Stimulated activated CD4-positive, alpha-beta T cell treated with anti-CD3 and anti-CD28 coated beads, TNF-alpha, amount 100 ng/mL, for 1 hour (primary cell): ENCODE measurements around the gene GVQW3.
A peak's percentile ranks its signal among the peaks of the same experiment; 100 is the strongest.

Experiments used
- DNase-seq, 3 donors: peaks; one replicate each; pipeline ENCODE4 v3.0.0-alpha.2; 2020; ENCODE audit warnings: low read depth in 3 of 3, low spot score in 1 of 3

The GVQW3 gene

DNA sequence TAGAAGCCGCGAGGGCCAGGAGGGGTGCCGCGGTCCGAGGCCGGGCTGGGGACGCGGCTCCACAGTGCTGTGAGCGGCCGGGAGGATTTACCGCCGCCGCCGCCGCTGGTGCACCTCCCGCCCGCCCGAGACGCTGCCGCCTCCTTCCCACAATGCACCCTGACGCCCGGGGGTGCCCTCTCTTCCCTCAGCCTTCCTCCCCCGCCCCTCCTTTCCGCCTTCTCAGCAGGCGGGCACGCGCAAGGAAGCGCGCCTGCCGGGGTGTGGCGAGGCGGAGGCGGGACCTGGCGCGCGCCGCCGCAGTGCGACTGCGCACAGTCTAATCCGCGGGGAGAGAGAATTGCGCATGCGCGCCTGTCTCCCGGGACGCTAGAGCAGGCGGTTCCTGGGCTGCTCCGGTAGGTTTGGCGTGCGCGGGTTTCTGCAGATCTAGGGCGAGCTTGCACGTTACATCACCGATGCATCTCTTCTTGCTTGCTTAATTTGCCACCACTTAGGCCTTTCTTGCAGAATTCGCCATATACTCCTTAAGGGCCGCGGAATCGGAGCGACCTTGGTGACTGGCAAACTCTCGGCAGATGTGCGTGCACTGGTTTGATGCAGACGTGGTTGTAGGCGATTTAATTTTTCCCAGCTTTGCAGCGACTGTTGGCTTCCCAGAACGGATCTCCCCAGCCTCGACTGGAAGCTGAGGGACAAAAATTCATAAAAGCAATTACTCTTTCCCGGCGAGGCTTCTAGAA is at the start of gene GVQW3, which contains the start of gene THAP12:
GVQW3 (plus strand) TSS at position 347 of the 743 bp plus-strand sequence. CDS start 506 bp downstream, outside the sequence.
THAP12 (minus strand) TSS at position 156 of the 743 bp plus-strand sequence. CDS start 296 bp downstream, outside the sequence.
- peak; percentile 92 to 97 (median 95) for DNase-seq

DNA sequence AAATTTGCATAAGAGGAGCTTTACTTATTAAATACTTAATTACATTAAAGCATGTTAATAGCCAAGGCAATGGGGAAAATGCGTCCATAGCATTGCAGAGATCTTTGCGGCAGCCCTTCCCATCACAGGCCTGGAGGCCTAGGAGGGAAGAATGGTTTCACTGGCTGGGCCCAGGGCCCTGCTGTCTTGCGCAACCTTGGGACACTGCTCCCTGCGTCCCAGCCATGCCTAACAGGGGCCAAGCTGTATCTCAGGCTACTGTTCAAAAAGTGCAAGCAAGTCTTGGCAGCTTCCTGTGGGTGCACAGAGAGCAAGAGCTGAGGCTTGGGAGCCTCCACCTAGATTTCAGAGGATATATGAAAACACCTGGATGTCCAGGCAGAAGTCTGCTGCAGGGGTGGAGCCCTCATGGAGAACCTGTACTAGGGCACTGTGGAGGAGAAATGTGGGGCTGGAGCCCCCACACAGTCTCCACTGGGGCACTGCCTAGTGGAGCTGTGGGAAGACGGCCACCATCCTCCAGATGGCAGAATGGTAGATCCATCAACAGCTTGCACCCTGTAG is 46.2 kb upstream of the GVQW3 start:
- DNase-seq, result no peak

DNA sequence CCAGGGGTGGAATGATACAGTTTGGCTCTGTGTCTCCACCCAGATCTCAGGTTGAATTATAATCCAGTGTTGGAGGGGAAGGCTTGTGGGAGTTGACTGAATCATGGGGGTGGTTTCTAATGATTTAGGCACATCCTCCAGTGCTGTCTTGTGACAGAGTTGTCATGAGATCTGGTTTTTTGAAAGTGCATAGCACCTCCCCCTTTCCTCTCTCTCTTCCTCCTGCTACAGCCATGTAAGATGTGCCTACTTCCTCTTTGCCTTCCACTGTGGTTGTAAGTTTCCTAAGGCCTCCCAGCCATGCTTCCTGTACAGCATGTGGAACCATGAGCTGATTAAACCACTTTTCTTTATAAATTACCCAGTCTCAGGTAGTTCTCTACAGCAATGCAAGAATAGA is 45.3 kb upstream of the GVQW3 start:
- DNase-seq, result no peak

DNA sequence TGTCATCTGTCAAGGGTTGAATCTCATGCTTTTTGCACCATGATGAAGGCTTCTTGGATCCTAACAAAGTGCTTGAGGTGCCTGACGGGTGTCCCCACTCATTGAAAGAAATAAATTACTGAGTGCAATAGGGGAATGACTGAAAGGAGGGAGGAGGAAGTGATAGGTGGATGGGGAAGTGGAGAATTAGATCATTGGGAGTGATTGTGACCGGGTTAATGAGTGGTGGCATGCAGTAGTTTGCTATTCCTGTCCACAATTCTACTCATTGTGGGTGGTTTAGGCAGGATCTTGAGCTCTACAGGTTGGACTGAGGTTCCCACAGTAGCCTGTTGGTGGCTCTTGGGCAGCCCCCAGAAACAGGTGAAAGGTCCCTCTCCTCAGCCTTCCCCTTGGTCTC is 44.5 kb upstream of the GVQW3 start:
- no peak for DNase-seq

DNA sequence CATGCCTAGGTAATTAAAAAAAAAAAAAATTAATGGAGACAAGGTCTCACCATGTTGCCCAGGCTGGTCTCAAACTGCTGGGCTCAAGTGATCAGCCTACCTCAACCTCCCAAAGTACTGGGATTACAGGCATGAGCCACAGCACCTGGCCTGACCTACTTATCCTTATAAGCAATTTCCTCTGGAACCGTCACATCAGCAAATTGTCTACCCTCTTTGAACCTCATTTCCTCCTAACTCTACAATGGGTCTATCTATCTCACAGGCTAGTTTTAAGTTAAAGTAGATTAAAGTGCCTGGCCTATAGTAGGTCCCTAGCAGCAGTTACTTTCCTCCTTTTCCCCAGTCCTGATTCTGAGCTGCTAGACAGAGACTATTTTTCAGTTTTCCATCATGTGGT is 43.7 kb upstream of the GVQW3 start:
- DNase-seq, result no peak

DNA sequence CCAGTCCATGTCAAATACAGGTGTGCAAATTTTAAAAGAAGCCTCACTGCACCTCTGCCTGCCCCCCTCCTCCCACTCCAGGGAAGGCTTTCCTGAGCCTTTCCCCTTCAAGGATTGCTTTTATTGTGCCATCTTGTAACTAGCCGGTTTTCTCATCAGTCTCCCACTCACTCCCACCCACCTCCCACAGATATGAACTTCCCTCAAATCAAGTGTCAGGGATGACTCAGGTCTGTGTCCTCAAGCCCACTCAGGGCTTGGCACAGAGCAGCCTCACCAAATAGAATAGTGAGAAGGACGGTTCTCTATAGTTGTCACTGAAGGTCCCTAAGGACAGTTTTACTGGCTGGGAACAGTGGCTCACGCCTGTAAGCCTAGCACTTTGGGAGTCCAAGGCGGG is 43.2 kb upstream of the GVQW3 start:
- no peak for DNase-seq

DNA sequence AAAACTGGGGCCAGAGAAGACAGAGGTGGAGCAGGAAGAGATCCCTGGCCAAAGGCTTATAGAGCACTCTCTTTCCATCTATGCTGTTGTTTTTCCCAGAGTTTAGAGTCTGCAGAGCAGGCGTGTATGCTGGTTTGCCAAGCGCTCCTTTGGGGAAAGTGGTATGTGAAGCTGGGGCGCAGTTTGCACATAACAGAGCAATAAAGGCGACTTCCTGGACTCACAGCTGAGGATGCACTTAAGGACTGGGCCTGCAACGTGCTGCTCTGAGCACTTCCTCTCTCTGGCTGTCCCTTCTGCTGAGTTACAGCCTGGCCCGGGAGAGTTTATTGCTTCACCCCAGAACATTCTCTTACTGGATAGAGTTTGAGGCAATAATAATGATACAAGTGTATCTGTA is 41.9 kb upstream of the GVQW3 start:
- no peak for DNase-seq

DNA sequence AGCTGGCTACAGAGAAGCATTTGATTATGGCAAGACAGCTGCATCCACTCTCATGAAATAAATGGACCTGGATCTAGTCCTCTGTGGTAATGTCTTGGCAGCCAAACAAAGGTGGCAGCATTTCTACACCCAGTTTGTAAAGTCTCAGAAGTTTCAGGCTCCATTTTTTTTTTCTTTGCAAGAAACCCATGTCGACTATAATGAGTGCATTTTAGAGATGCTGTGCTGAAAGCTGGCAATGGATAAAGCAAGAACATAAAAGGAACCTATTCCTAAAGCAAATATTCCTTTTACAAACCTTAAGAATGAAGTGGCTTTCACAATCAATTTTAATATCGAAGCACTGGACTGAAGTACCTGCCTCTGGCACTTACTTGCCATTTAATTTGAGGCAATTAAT is 33.7 kb upstream of the GVQW3 start:
- DNase-seq, result no peak

DNA sequence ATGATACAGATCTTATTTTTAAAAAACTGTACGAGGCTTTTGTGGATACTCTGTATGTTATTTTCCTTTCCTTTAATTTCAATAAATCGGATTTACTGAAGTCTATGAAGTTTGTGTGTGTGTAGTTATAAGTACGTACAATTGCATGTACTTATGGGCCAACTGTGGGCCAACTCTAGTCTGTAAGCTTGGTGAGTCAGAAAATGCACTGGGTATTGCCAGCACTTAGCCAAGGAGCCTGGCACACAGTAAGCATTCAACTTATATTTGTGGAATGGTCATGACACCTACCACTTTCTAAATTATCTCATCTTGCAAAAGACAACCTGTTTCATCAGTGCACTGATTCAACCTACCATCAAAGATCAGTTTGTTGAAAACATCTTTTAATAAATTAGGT is 32.8 kb upstream of the GVQW3 start:
- DNase-seq, result no peak

DNA sequence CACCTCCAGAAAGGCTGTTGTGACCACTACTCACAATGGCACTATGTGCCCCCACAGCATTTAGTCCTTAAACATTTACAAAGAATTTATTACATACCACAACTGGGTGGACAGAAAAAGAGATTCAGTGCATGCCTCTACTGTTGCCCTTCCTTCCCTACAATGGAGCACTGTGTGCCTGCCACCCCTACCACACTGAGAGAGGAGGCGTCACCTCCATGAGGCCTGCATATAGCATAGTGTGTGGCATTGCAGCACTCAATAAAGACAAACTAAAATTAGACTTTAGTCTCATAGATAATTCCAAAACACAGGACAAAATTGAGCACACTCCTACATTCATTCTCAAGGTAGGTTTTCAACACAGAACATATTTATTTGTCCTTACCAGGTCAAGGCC is 26.0 kb upstream of the GVQW3 start:
- DNase-seq, result no peak

DNA sequence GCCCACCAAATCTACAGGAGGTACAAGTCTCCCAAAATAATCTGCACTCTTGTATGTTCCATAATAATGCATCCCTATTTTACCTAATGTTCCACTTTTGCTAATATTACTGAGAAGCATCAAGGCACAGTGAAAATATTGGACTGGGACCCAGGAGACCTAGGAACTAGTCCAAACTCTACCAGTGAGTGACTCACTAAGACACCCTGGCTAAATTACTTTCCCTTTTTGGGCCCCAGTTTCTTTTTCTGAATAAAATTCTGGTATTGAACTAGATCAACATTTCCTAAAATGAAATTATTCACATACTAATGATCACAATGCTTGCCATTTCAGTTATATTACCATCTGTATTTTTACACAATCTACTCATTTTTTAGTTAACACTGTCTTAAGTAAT is 19.7 kb upstream of the GVQW3 start:
- no peak for DNase-seq

DNA sequence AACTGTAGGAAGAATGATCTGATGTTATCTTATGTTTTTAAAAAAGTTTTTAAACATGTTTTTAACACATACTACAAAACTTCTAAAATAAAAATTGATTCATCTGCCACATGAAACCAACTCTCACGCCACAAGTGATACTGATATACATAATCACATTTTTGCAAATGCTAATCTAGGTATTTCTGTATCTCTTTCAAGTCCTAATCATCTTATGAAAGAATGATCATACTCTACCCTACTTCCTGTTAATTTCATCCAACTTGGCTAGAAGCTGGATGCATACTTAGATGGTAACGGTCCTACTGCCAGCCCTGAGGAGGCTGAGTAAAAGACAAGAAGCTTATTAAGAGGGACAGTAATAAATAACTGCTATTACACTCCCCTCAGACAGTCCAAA is 19.3 kb upstream of the GVQW3 start:
- no peak for DNase-seq

DNA sequence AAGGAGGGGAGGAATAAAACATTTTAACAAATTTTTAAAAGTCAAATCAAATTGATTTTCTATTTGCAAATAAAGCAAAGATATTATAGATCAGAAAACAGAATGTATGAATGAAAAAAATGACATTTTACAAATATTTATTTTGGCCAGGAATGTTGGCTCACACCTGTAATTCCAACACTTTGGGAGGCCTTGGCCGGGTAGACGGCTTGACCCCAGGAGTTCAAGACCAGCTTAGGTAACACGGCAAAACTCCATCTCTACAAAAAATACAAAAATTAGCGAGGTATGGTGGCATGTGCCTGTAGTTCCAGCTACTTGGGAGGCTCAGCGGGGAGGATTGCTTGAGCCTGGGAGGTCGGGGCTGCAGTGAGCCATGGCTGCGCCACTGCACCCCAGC is 18.4 kb upstream of the GVQW3 start:
- DNase-seq, result no peak

DNA sequence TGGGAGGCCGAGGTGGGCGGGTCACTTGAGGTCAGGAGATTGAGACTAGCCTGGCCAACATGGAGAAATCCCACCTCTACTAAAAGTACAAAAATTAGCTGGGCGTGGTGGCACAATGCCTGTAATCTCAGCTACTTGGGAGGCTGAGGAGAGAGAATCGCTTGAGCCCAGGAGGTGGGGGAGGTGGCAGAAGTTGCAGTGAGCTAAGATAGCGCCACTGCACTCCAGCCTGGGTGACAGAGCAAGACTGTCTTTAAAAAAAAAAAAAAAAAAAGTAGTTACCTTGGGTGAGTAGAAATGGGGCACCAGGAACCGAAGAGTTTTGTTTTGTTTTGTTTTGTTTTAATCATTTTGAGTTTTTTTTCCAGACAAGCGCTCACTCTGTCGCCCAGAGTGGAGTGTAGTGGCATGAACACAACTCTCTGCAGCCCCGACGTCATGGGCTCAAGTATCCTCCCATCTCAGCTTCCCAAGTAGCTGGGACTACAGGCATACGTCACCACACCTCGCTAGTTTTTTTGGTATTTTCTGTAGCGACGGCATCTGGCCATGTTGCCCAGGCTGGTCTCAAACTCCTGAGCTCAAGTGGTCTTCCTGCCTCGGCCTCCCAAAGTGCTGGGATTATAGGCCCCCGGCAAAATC is 16.0 kb upstream of the GVQW3 start:
- no peak for DNase-seq

DNA sequence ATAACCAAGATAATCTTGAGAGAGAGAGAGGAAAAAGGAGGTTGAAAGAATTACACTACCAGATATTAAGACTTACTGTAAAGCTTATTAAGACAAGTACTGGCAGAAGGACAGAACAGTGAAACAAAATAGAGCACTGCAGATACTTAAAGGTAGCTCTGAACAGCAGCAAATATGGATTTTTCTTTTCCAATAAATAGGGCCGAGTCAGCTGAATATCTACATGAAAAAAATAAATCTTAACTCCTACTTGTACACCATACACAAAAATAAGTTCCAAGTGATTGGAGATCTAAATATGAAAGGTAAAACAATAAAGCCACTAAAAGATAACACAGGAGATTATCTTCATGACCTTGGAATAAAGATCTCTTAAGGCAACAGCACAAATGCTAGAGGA is 12.6 kb upstream of the GVQW3 start:
- no peak for DNase-seq

DNA sequence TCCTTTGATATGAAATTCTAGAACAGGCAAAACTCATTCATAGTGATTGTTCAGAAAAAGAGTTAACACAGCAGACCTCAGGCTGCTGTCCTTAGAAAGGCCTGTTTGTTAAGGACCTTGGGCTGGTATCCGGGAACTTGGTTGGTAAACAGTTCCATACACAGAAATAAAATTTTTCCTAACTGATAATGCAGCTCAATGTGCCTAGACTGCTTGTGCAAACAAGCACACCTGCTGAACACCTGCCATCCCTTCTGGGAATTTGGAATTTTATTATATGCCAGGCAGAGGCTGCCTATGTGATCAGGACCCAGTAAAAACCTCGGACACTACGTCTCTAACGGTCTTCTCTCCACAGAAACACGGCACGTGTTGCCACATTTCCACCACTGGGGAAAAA is 11.7 kb upstream of the GVQW3 start:
- DNase-seq, result no peak

DNA sequence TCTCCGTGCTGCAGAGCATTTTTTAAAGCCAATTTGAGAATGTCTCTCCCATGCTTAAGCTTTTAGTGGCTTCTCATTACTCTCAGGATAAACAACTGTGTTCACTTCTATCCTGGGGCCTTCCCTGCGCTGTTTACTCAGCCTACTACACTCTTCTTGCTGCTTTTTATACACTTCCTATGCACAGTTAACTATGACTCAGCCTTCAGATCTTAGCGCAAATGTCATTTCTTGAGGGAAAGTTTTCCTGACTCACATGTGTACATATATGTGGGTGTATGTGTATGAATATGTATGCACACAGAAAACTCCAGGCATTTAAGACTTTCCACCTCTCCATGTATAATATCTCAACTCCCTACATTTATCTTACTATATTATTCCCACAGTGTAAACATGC is 10.0 kb upstream of the GVQW3 start:
- no peak for DNase-seq

DNA sequence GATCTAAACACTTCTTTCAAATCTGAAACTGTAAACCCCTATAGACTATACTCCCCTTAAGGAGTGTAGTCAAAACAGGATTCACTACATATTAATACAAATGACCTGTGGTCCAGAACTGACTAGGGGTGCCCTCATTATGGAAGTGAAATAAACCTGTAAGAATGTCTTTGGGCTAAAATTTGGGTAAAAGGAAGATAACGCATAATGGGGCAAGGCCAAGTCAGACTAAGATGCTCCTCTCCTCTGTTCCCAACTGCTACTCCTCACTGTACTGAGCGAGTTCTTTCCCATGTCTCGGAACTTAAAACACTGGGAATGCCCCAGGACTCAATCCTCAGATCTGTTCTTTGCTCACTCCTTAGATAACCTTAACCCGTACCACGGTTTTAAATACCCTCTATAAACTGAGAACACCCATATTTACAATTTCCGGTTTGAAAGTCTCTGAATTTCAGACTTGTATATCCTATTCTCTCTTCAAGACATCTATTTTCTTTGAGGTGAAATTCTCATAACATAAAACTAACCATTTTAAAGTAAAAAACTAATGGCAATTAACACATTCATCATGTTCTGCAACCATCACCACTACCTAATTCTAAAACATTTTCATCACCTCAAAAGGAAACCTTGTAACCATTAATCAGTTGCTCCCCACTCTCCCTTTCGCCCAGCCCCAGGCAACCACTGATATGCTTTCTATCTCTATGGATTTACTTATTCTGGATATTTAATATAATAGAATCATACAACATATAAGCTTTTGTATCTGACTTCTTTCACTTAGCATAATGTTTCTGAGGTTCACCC is 4.2 kb upstream of the GVQW3 start:
- DNase-seq, result no peak

DNA sequence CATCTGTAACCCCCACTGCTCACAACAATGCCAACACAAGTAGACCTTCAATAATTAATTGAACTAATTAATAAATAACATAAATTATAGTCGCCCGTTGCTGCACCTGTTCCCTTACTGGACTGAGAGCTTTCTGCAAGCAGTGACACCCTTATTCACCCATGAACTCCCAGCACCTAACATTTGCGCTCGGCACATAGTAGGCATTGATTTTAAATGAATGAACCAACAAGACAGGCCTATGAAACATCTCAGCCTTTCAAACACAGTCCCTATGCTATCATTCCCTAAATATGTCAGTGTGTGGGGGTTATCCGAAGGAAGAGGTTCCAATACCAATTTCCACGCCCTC is 1.3 kb upstream of the GVQW3 start:
- no peak for DNase-seq

DNA sequence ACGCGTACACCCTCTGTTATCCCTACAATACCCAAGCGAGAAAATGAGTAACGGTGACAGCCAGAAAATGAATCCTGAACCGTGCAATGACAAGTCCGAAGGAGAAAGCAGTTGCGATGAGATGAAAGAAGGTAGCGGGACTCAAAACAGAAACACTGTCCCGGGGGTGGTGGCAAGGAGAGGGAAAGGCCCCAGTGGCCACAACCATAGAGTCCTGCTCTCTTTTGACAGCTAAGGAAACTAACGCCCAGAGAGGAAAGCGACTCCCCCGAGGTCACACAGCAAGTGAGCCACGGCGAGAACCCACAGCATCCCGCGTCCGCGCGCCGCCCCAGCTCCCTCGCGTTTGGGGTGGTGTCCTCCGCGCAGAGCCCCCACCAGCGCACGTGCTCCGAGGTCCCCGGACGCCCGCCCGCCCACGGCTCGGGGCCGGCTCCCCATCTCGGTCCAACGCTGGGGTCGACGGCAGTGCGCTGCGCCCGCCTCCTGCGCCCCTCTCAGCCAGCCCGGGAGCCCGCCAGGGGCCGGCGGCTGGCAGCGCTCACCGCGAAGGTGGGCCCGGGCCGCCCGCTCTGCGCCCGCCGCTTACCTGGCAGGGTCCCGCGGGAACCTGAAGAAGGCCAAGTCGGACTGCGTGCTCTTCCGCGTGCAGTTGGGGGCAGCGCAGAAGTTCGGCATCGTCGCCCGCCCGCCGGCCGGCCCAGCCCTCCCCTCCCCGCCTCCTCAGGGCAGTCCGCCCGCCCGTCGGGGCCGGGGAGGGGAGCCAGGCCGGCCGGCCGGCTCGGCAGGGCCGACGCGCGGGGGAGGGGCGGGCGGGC is 755 bp upstream of the GVQW3 start:
- peak in 2 of 3 donors; percentile 5 to 33 for DNase-seq

DNA sequence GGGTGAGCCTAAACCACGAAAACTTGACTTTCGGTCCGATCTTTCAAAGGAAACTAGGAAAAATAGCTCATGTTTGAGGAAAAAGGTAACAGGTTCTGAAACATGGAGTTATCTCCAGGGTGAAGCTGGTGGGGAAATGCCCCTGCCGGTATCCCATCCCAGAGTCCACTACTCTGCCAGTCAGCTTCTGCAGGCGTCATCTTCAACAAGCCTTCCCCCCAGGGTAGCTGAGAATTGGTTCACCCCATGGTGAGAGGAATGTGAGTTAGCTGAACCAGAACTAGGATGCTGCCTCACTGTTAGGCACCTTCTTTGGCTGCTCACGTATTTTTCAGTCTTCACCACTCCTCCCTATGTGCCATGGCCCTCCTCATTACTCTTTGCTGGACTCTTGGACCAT is 1.1 kb downstream of the GVQW3 start:
- DNase-seq, result no peak
